ENCODE measurements around the gene CCZ1B.
A peak's percentile ranks its signal among the peaks of the same experiment; 100 is the strongest.
"Not testable (repeated sequence)": the region's sequence is repeated elsewhere in the genome, so short reads cannot be mapped to it uniquely, and the experiment has no call there.

The CCZ1B gene

GRCh38 chr7:6826151-6826550, at the start of gene CCZ1B:
Gene CCZ1B, minus strand, starts transcription at chr7:6826275. Its CDS starts 78 bp downstream, at chr7:6826197.
- peak; percentile 48 for DNase-seq

- not testable (repeated sequence) for DNase-seq
Measured at GRCh38 chr7:6875022-6875421, 48.9 kb upstream of the CCZ1B start.

- DNase-seq, result not testable (repeated sequence)
Measured at GRCh38 chr7:6872246-6872945, 46.3 kb upstream of the CCZ1B start.

GRCh38 chr7:6871421-6872144, 45.5 kb upstream of the CCZ1B start:
- not testable (repeated sequence) for DNase-seq

- DNase-seq, result not testable (repeated sequence)
Measured at GRCh38 chr7:6864751-6865150, 38.7 kb upstream of the CCZ1B start.

GRCh38 chr7:6864188-6864587, 38.1 kb upstream of the CCZ1B start:
- DNase-seq, result not testable (repeated sequence)

- DNase-seq, result not testable (repeated sequence)
Measured at GRCh38 chr7:6862876-6863275, 36.8 kb upstream of the CCZ1B start.

GRCh38 chr7:6857721-6858314, 31.7 kb upstream of the CCZ1B start:
- not testable (repeated sequence) for DNase-seq

GRCh38 chr7:6855563-6856131, 29.6 kb upstream of the CCZ1B start:
- DNase-seq, result not testable (repeated sequence)

GRCh38 chr7:6854747-6855562, 28.9 kb upstream of the CCZ1B start:
- not testable (repeated sequence) for DNase-seq

GRCh38 chr7:6853681-6854080, 27.6 kb upstream of the CCZ1B start:
- not testable (repeated sequence) for DNase-seq

- not testable (repeated sequence) for DNase-seq
Measured at GRCh38 chr7:6849127-6849526, 23.1 kb upstream of the CCZ1B start.

- DNase-seq, result not testable (repeated sequence)
Measured at GRCh38 chr7:6847751-6848150, 21.7 kb upstream of the CCZ1B start.

GRCh38 chr7:6845971-6846449, 19.9 kb upstream of the CCZ1B start:
- not testable (repeated sequence) for DNase-seq

- not testable (repeated sequence) for DNase-seq
Measured at GRCh38 chr7:6843654-6844053, 17.6 kb upstream of the CCZ1B start.

GRCh38 chr7:6843092-6843491, 17.0 kb upstream of the CCZ1B start:
- not testable (repeated sequence) for DNase-seq

GRCh38 chr7:6842278-6842921, 16.3 kb upstream of the CCZ1B start:
- not testable (repeated sequence) for DNase-seq

- DNase-seq, result not testable (repeated sequence)
Measured at GRCh38 chr7:6837081-6837480, 11.0 kb upstream of the CCZ1B start.

- DNase-seq, result not testable (repeated sequence)
Measured at GRCh38 chr7:6835521-6835920, 9.4 kb upstream of the CCZ1B start.

GRCh38 chr7:6833636-6834035, 7.6 kb upstream of the CCZ1B start:
- DNase-seq, result no peak

- DNase-seq, result no peak
Measured at GRCh38 chr7:6831018-6831725, 5.1 kb upstream of the CCZ1B start.
